ENCODE measurements around the gene RFX2.

- TF ChIP-seq CTCF (IDR thresholded peaks at IDR 0.05 in 4 of 5, conservative IDR thresholded peaks at IDR 0.05 in 1 of 5) (no peak), POLR2A (IDR thresholded peaks at IDR 0.05) (no peak)
These were observed 136.9 kb downstream of the RFX2 start for GRCh38 chr19:5973376-5973775.

Measured in gastrocnemius medialis (tissue), 4 donors.